Ovary (tissue), 3 donors: ENCODE results near the gene PSENEN.

Experiments
- CTCF ChIP-seq, 3 donors: fragments of 450-650 bp in 2 of 3; fragments of 200-600 bp in 1 of 3; IDR thresholded peaks; one replicate each; pipeline versions ENCODE4 v1.5.1 to v1.8.0; 2016 to 2022; ENCODE audit warnings: antibody characterized with exemption in 3 of 3, mild to moderate bottlenecking in 1 of 3
- EP300 ChIP-seq: sonication (generic); formaldehyde crosslinking; IDR thresholded peaks from one replicate; pipeline ENCODE4 v1.6.1; 2017; ENCODE audit warnings: antibody characterized with exemption
- POLR2A ChIP-seq: fragments of 450-650 bp; IDR thresholded peaks from one replicate; pipeline ENCODE4 v1.6.1; 2017; ENCODE audit warnings: antibody characterized with exemption, mild to moderate bottlenecking, moderate library complexity
- donor health status: DM: no; HTN: no; CAD: no.

- no peak for TF ChIP-seq CTCF (IDR thresholded peaks at IDR 0.05)
- TF ChIP-seq EP300: no peak
- TF ChIP-seq POLR2A: no peak
Observed at GRCh38 chr19:35722461-35722860, 23.0 kb upstream of the PSENEN start.
